ENCODE results near the gene DOK1.

GRCh38 chr2:74556159-74556558 lies 1.6 kb downstream of the DOK1 start:
- TF ChIP-seq CTCF (IDR thresholded peaks at IDR 0.05) = no peak
- TF ChIP-seq POLR2A (IDR thresholded peaks at IDR 0.05) = no peak

All from Peyer's patch (tissue), 4 donors.